HUES64 (cell line): ENCODE data around the gene PLCG2.
A peak's percentile ranks its signal among the peaks of the same experiment; 100 is the strongest.
"Not testable (repeated sequence)": the region's sequence is repeated elsewhere in the genome, so short reads cannot be mapped to it uniquely, and the experiment has no call there.

Source experiments
- H3K27ac ChIP-seq: 2 replicates; pipeline ENCODE4 v1.7.0; 2013; ENCODE audit warnings: low read depth, low read length, inconsistent platforms
- H3K27me3 ChIP-seq: 2 replicates; pipeline ENCODE4 v1.6.1; 2013; ENCODE audit warnings: mild to moderate bottlenecking, low read length; ENCODE audit not compliant: insufficient read depth
- H3K36me3 ChIP-seq: 2 replicates; pipeline ENCODE4 v1.6.1; 2013; ENCODE audit warnings: mild to moderate bottlenecking, low read length; ENCODE audit not compliant: insufficient read depth
- H3K4me1 ChIP-seq: 2 replicates; pipeline ENCODE4 v1.6.1; 2013; ENCODE audit warnings: mild to moderate bottlenecking, low read length, moderate library complexity; ENCODE audit not compliant: insufficient read depth
- H3K4me3 ChIP-seq: 2 replicates; pipeline ENCODE4 v1.5.1; 2013; ENCODE audit warnings: mild to moderate bottlenecking, low read length, moderate library complexity
- H3K9ac ChIP-seq: 2 replicates; pipeline ENCODE4 v1.6.1; 2013; ENCODE audit warnings: mild to moderate bottlenecking, low read depth, low read length
- H3K9me3 ChIP-seq: 2 replicates; pipeline ENCODE4 v1.6.1; 2013; ENCODE audit warnings: low read depth, low read length; ENCODE audit not compliant: insufficient read depth
- WGBS: fragments of 150-250, 120-280 bp; methylation state at CpG from one replicate; pipeline ENCODE4 v1.1.7; 2013; ENCODE audit warnings: missing lambda C conversion rate; 5-methylcytosine and 5-hydroxymethylcytosine counted together

PLCG2 gene

DNA sequence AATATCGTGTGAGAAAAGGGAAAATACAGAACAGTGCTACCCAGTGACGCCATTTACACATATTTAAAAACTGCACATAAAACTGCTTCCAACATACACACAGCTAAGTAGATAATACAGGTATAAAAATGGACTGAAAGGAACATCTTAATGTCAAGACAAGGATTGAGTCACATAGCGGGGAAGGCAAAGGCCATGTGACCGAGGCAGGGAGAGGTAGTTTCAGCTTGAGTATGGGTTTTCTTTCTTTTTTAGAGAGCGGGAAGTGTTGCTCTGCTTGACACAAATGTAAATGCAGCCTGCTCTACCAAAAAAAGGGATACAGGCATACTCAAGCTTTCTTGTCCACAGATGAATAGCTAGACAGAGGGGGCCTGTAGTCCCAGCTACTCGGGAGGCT lies 185.7 kb downstream of the PLCG2 start:
- Histone ChIP-seq H3K4me1 (no peaks in the 10 kb centered on the region), H3K27ac (no peak overlapping the region), H3K36me3 (no peaks in the 10 kb centered on the region), H3K4me3 (no peak overlapping the region), H3K27me3 (no peaks in the 10 kb centered on the region), H3K9ac (no peak overlapping the region), H3K9me3 (no peaks in the 10 kb centered on the region)
- 85% methylated on average over 5 of the region's 6 CpGs for WGBS

DNA sequence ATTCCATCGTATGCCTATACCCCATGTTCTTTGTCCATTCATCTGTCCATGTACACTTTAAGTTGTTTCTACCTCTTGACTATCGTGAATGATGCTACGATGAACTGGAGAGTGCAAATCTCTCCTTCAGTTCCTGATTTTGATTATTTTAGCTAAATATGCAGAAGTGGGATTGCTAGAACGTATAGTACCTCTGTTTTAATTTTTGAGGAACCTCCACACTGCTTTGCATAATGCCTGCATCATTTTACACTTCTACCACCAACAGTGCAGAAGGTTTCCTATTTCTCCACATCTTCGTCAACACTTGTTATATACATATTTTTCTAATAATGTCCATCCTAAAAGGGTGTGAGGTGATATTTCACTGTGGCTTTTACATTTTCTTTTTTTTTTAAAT lies 188.3 kb downstream of the PLCG2 start:
- 92% methylated on average over 4 of the region's 5 CpGs for WGBS

DNA sequence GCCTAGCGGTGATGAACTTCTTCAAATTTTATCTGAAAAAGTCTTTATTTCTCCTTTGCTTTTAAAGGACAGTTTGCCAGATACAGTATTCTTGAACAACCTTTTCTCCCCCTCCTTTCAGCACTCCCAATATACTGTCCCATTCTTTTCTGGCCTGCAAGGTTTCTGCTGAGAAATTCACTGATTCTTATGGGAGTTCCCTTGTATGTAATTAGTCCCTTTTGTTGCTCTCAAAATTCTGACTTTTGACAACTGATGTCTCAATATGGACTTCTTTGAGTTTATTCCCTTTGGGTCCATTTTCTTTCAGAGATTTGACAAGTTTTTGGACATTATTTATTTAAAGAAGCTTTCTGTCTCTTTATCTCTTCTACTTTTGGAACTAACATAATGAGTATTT lies 192.8 kb downstream of the PLCG2 start:
- Histone ChIP-seq H3K36me3 (no peaks in the 10 kb centered on the region), H3K27me3 (no peaks in the 10 kb centered on the region), H3K9ac (no peak overlapping the region), H3K27ac (no peak overlapping the region), H3K4me1 (peaks cover 28% of the 10 kb centered on the region), H3K4me3 (no peak overlapping the region), H3K9me3 (peaks cover 25% of the 10 kb centered on the region)
- 100% methylated on average over 1 of the region's 1 CpG for WGBS

More for the DNA sequence above, 188.3 kb downstream of the PLCG2 start:
- H3K9ac ChIP-seq = no peak overlapping the region
- H3K9me3 ChIP-seq = peaks cover 19% of the 10 kb centered on the region
- H3K27me3 ChIP-seq = no peaks in the 10 kb centered on the region
- H3K4me1 ChIP-seq = no peaks in the 10 kb centered on the region
- H3K36me3 ChIP-seq = no peaks in the 10 kb centered on the region
- no peak overlapping the region for H3K4me3 ChIP-seq
- no peak overlapping the region for H3K27ac ChIP-seq

- no peak overlapping the region for H3K9ac ChIP-seq
- H3K4me3 ChIP-seq = no peak overlapping the region
- H3K27me3 ChIP-seq = no peaks in the 10 kb centered on the region
- 67% methylated on average over 2 of the region's 2 CpGs for WGBS
- H3K36me3 ChIP-seq = no peaks in the 10 kb centered on the region
- no peak overlapping the region for H3K27ac ChIP-seq
- peaks cover 29% of the 10 kb centered on the region for H3K9me3 ChIP-seq
- peaks cover 28% of the 10 kb centered on the region for H3K4me1 ChIP-seq
Observed at GRCh38 chr16:81973737-81974136, 194.6 kb downstream of the PLCG2 start.

GRCh38 chr16:81975637-81976036 lies 196.5 kb downstream of the PLCG2 start:
- WGBS = 0% methylated on average over 1 of the region's 1 CpG
- Histone ChIP-seq H3K27ac (peak overlapping the region; percentile 46; the same call in 1 of the 2 replicates), H3K9ac (no peak overlapping the region), H3K9me3 (peaks cover 25% of the 10 kb centered on the region), H3K27me3 (no peaks in the 10 kb centered on the region), H3K36me3 (no peaks in the 10 kb centered on the region), H3K4me3 (no peak overlapping the region), H3K4me1 (peaks cover 28% of the 10 kb centered on the region)

DNA sequence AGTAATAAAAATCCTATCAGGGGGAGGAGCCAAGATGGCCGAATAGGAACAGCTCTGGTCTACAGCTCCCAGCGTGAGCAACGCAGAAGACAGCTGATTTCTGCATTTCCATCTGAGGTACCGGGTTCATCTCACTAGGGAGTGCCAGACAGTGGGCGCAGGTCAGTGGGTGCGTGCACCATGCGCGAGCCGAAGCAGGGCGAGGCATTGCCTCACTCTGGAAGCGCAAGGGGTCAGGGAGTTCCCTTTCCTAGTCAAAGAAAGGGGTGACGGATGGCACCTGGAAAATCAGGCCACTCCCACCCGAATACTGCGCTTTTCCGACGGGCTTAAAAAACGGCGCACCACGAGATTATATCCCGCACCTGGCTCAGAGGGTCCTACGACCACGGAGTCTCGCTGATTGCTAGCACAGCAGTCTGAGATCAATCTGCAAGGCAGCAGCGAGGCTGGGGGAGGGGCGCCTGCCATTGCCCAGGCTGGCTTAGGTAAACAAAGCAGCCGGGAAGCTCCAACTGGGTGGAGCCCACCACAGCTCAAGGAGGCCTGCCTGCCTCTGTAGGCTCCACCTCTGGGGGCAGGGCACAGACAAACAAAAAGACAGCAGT lies 198.3 kb downstream of the PLCG2 start:
- not testable (repeated sequence) for H3K27ac ChIP-seq, H3K27me3 ChIP-seq, H3K36me3 ChIP-seq, H3K4me3 ChIP-seq, H3K9ac ChIP-seq, H3K9me3 ChIP-seq
- WGBS = 74% methylated on average over 26 of the region's 26 CpGs
- peaks cover 28% of the 10 kb centered on the region for H3K4me1 ChIP-seq

DNA sequence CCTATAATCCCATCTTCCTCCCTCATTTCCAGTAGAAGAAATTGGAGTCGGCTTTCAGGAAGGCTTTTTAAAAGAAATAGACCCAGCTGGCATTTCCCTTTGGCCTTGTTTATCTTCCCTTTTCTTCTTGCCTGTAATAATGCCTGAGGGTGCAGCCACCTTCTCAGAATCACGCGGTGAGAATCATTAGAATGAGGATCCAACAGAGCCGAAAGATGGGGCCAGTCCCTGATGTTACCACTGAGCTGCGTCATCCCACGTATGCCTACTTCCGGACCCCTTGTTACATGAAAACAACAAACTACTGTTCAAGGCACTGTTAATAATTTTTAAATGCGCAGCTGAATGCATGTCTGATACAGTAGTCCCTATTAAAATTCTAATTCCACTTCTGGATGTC lies 208.0 kb downstream of the PLCG2 start:
- Histone ChIP-seq H3K27ac (no peak overlapping the region), H3K27me3 (no peaks in the 10 kb centered on the region), H3K9ac (no peak overlapping the region), H3K4me1 (no peaks in the 10 kb centered on the region), H3K9me3 (no peaks in the 10 kb centered on the region), H3K4me3 (no peak overlapping the region), H3K36me3 (no peaks in the 10 kb centered on the region)
- 91% methylated on average over 8 of the region's 8 CpGs for WGBS

- H3K9ac ChIP-seq = no peak overlapping the region
- H3K4me3 ChIP-seq = no peak overlapping the region
- WGBS = 88% methylated on average over 5 of the region's 5 CpGs
- H3K9me3 ChIP-seq = no peaks in the 10 kb centered on the region
- H3K36me3 ChIP-seq = no peaks in the 10 kb centered on the region
- no peak overlapping the region for H3K27ac ChIP-seq
- H3K27me3 ChIP-seq = no peaks in the 10 kb centered on the region
- H3K4me1 ChIP-seq = peaks cover 2% of the 10 kb centered on the region; the same call in 1 of the 2 replicates
Observed at GRCh38 chr16:81987706-81988105, 208.6 kb downstream of the PLCG2 start.

- peaks cover 11% of the 10 kb centered on the region for H3K4me1 ChIP-seq
- H3K9ac ChIP-seq = no peak overlapping the region
- no peak overlapping the region for H3K4me3 ChIP-seq
- no peak overlapping the region for H3K27ac ChIP-seq
- no peaks in the 10 kb centered on the region for H3K27me3 ChIP-seq
- no peaks in the 10 kb centered on the region for H3K9me3 ChIP-seq
- 68% methylated on average over 3 of the region's 3 CpGs for WGBS
- H3K36me3 ChIP-seq = no peaks in the 10 kb centered on the region
Observed at GRCh38 chr16:81992859-81993258, 213.8 kb downstream of the PLCG2 start.

GRCh38 chr16:81994485-81994884 lies 215.4 kb downstream of the PLCG2 start:
- WGBS = 89% methylated on average over 5 of the region's 5 CpGs
- Histone ChIP-seq H3K27me3 (no peaks in the 10 kb centered on the region), H3K27ac (no peak overlapping the region)

GRCh38 chr16:81995651-81996050 lies 216.6 kb downstream of the PLCG2 start:
- H3K9ac ChIP-seq = no peak overlapping the region
- no peaks in the 10 kb centered on the region for H3K36me3 ChIP-seq
- H3K9me3 ChIP-seq = no peaks in the 10 kb centered on the region
- H3K27me3 ChIP-seq = no peaks in the 10 kb centered on the region
- peaks cover 11% of the 10 kb centered on the region for H3K4me1 ChIP-seq
- WGBS = 98% methylated on average over 3 of the region's 3 CpGs
- H3K4me3 ChIP-seq = no peak overlapping the region
- no peak overlapping the region for H3K27ac ChIP-seq

More at GRCh38 chr16:81994485-81994884, 215.4 kb downstream of the PLCG2 start:
- Histone ChIP-seq H3K36me3 (no peaks in the 10 kb centered on the region), H3K4me1 (peaks cover 11% of the 10 kb centered on the region), H3K9me3 (no peaks in the 10 kb centered on the region), H3K4me3 (no peak overlapping the region), H3K9ac (no peak overlapping the region)
